ENCODE data around the gene ASB11.
A peak's percentile ranks its signal among the peaks of the same experiment; 100 is the strongest.

ASB11 gene

GRCh38 chrX:15315509-15315908 lies at the start of gene ASB11:
TSS of gene ASB11 (minus strand) at chrX:15315640. CDS start at chrX:15315605, 35 bp downstream.
- DNase-seq (ENCODE audit: low spot score): no peak

- no peak for DNase-seq (ENCODE audit: low spot score)
Measured at GRCh38 chrX:15359701-15360100, 44.3 kb upstream of the ASB11 start.

- no peak for DNase-seq (ENCODE audit: low spot score)
Measured at GRCh38 chrX:15358533-15358932, 43.1 kb upstream of the ASB11 start.

- no peak for DNase-seq (ENCODE audit: low spot score)
Measured at GRCh38 chrX:15356444-15356843, 41.0 kb upstream of the ASB11 start.

- DNase-seq (ENCODE audit: low spot score): no peak
Measured at GRCh38 chrX:15350329-15350996, 35.0 kb upstream of the ASB11 start.

- DNase-seq (ENCODE audit: low spot score): peak; percentile 76
Measured at GRCh38 chrX:15349046-15349445, 33.6 kb upstream of the ASB11 start.

- no peak for DNase-seq (ENCODE audit: low spot score)
Measured at GRCh38 chrX:15345976-15346375, 30.5 kb upstream of the ASB11 start.

- DNase-seq (ENCODE audit: low spot score): no peak
Measured at GRCh38 chrX:15344106-15344505, 28.7 kb upstream of the ASB11 start.

GRCh38 chrX:15343075-15343476 lies 27.6 kb upstream of the ASB11 start:
- DNase-seq (ENCODE audit: low spot score): no peak

GRCh38 chrX:15340867-15341266 lies 25.4 kb upstream of the ASB11 start:
- DNase-seq (ENCODE audit: low spot score): no peak

- peak; percentile 68 for DNase-seq (ENCODE audit: low spot score)
Measured at GRCh38 chrX:15336023-15336413, 20.6 kb upstream of the ASB11 start.

- peak; percentile 94 for DNase-seq (ENCODE audit: low spot score)
Measured at GRCh38 chrX:15335135-15336022, 19.9 kb upstream of the ASB11 start, which contains the start of gene PIGA. TSS of gene PIGA (minus strand) at chrX:15335523. CDS start at chrX:15331930, 3,593 bp downstream.

GRCh38 chrX:15334561-15334960 lies 19.1 kb upstream of the ASB11 start:
- peak; percentile 43 for DNase-seq (ENCODE audit: low spot score)

GRCh38 chrX:15328821-15329220 lies 13.4 kb upstream of the ASB11 start:
- no peak for DNase-seq (ENCODE audit: low spot score)

- no peak for DNase-seq (ENCODE audit: low spot score)
Measured at GRCh38 chrX:15328131-15328530, 12.7 kb upstream of the ASB11 start.

- DNase-seq (ENCODE audit: low spot score): no peak
Measured at GRCh38 chrX:15322472-15322871, 7.0 kb upstream of the ASB11 start.

GRCh38 chrX:15322072-15322471 lies 6.6 kb upstream of the ASB11 start:
- no peak for DNase-seq (ENCODE audit: low spot score)

- no peak for DNase-seq (ENCODE audit: low spot score)
Measured at GRCh38 chrX:15321447-15321846, 6.0 kb upstream of the ASB11 start.

GRCh38 chrX:15320297-15320696 lies 4.9 kb upstream of the ASB11 start:
- DNase-seq (ENCODE audit: low spot score): no peak

- DNase-seq (ENCODE audit: low spot score): no peak
Measured at GRCh38 chrX:15319075-15319474, 3.6 kb upstream of the ASB11 start.

- no peak for DNase-seq (ENCODE audit: low spot score)
Measured at GRCh38 chrX:15314472-15314871, 968 bp downstream of the ASB11 start.

GRCh38 chrX:15311119-15311518 lies 4.3 kb downstream of the ASB11 start:
- DNase-seq (ENCODE audit: low spot score): no peak

- no peak for DNase-seq (ENCODE audit: low spot score)
Measured at GRCh38 chrX:15310117-15310516, 5.3 kb downstream of the ASB11 start.
